Midbrain (tissue), 1 donor: ENCODE data around the gene ZFP3.
"Not testable (repeated sequence)": the region's sequence is repeated elsewhere in the genome, so short reads cannot be mapped to it uniquely, and the experiment has no call there.

Experiments
- DNase-seq: peaks from one replicate; lab custom pipeline; 2025; lab: John Stamatoyannopoulos, UW

Gene ZFP3

GRCh38 chr17:5078106-5079028 is at the start of gene ZFP3:
TSS of gene ZFP3 (plus strand) at chr17:5078467. CDS start at chr17:5091505, 13,038 bp downstream.
- peak; percentile 87 for DNase-seq

GRCh38 chr17:5030168-5030567 is 48.1 kb upstream of the ZFP3 start:
- DNase-seq, result not testable (repeated sequence)

GRCh38 chr17:5031365-5032082 is 46.7 kb upstream of the ZFP3 start:
- peak; percentile 81 for DNase-seq

- no peak for DNase-seq
These were observed 45.4 kb upstream of the ZFP3 start for GRCh38 chr17:5032865-5033264.

GRCh38 chr17:5033352-5034015 is 44.8 kb upstream of the ZFP3 start:
- no peak for DNase-seq

GRCh38 chr17:5034063-5034462 is 44.2 kb upstream of the ZFP3 start:
- DNase-seq, result no peak

- DNase-seq, result no peak
These were observed 43.6 kb upstream of the ZFP3 start for GRCh38 chr17:5034651-5035050.

- DNase-seq, result no peak
These were observed 43.0 kb upstream of the ZFP3 start, which contains the start of gene SLC52A1 for GRCh38 chr17:5035315-5035714. TSS of gene SLC52A1 (minus strand) at chr17:5035426. CDS start at chr17:5034606, 820 bp downstream.

- no peak for DNase-seq
These were observed 35.9 kb upstream of the ZFP3 start for GRCh38 chr17:5042157-5043022.

GRCh38 chr17:5043524-5043923 is 34.7 kb upstream of the ZFP3 start:
- no peak for DNase-seq

- no peak for DNase-seq
These were observed 33.6 kb upstream of the ZFP3 start for GRCh38 chr17:5044630-5045029.

GRCh38 chr17:5045496-5045895 is 32.8 kb upstream of the ZFP3 start:
- DNase-seq, result no peak

GRCh38 chr17:5047446-5047845 is 30.8 kb upstream of the ZFP3 start:
- DNase-seq, result no peak

GRCh38 chr17:5049314-5049841 is 28.9 kb upstream of the ZFP3 start:
- DNase-seq, result no peak

- DNase-seq, result no peak
These were observed 28.0 kb upstream of the ZFP3 start for GRCh38 chr17:5050278-5050677.

- no peak for DNase-seq
These were observed 22.7 kb upstream of the ZFP3 start for GRCh38 chr17:5055543-5055942.

GRCh38 chr17:5065227-5065744 is 13.0 kb upstream of the ZFP3 start:
- DNase-seq, result no peak

- no peak for DNase-seq
These were observed 10.0 kb upstream of the ZFP3 start for GRCh38 chr17:5068236-5068635.

GRCh38 chr17:5069724-5070123 is 8.5 kb upstream of the ZFP3 start:
- DNase-seq, result no peak

- not testable (repeated sequence) for DNase-seq
These were observed 2.8 kb upstream of the ZFP3 start for GRCh38 chr17:5075472-5075871.

- DNase-seq, result not testable (repeated sequence)
These were observed 992 bp upstream of the ZFP3 start for GRCh38 chr17:5077275-5077674.
